Measurements from ENCODE around the gene IBSP.

DNA sequence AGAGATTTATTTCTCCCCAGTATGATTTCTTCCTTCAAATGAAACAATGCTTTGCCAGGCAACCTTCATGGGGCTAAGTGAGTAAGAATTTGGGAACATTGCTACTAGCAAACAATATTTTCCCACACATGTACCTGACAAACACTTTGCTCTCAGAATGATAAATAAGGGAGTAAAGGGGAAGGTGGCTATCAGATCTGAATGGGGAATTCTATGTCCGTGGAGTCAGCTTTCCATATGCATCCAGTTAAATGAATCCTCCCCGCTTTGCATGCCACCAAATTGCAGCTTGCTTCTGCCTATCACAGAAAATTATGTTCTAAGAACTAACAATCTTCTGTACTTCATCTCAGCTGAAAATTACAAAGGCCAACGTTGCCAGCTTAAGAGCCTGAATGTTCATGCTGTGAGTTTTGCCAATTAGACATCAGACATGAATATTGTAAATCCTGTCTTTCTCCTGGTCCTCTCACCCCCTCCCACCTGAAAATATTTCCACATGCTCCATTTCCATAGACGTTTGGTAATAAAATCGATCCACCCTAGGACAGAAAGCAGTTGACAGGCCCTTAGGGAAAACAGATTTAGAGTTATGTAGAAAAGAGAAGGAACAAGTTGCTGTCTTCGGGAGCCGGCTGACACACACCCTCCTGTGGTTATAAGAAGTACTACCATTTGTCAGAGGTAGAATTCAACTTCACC is 39.7 kb downstream of the IBSP start:
- TF ChIP-seq GATA2 (IDR thresholded peaks at IDR 0.05; ENCODE audit: low read depth, low read length): no peak
- TF ChIP-seq GATA3 (IDR thresholded peaks at IDR 0.05; ENCODE audit: low read depth, low read length): no peak

All from SH-SY5Y (cell line).